ENCODE results near the gene SEMA5A. TPM values are rescaled to one million over a fixed set of nuclear protein-coding genes. Genes with fewer than 3 reads are reported as not detected.

Gene SEMA5A
- total RNA-seq, 1 experiment from 2014 or later, result 0.15 TPM

DNA sequence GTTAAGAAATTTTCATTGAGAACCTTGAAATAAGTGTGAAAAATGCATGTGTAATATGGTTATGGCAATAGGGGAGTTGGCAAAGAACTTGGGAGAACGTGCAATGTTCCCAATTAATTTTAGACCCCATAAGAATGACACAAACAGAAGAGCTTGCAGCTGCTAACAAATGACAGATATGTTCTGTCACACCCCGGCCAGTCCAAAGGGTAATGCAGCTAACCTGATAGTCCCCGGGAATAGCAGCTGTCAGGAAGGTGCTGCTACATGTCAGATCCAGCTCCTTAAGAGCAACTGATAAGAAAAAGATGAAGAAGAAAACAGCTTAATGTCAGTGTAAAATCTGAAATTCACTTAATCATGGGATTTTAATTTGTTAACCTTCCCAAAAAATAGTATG lies 30.4 kb downstream of the SEMA5A start:
- Histone ChIP-seq H3K36me3 (ENCODE audit: control insufficient read depth, insufficient read depth, low read length) (no peaks in the 10 kb centered on the region), H3K4me1 (ENCODE audit: control insufficient read depth, insufficient read depth, low read length) (no peaks in the 10 kb centered on the region), H3K27ac (ENCODE audit: low read length) (no peak overlapping the region), H3K4me3 (ENCODE audit: low read depth in 2 of 2, low read length in 2 of 2) (no peak overlapping the region), H3K9me3 (ENCODE audit: control insufficient read depth, insufficient read depth, low read depth, low read length) (no peaks in the 10 kb centered on the region), H3K27me3 (ENCODE audit: control insufficient read depth, insufficient read depth, low read length) (no peaks in the 10 kb centered on the region; the same call in 1 of the 2 replicates)
- in situ Hi-C loops (cut with HindIII; ENCODE audit: low pct_unique_long_range_greater_than_20kb, low sequenced_read_pairs), result no loop called here
- no peak for TF ChIP-seq POLR2AphosphoS5 (IDR thresholded peaks at IDR 0.05; ENCODE audit: low read depth, low read length)
- TF ChIP-seq, protein P1, sequence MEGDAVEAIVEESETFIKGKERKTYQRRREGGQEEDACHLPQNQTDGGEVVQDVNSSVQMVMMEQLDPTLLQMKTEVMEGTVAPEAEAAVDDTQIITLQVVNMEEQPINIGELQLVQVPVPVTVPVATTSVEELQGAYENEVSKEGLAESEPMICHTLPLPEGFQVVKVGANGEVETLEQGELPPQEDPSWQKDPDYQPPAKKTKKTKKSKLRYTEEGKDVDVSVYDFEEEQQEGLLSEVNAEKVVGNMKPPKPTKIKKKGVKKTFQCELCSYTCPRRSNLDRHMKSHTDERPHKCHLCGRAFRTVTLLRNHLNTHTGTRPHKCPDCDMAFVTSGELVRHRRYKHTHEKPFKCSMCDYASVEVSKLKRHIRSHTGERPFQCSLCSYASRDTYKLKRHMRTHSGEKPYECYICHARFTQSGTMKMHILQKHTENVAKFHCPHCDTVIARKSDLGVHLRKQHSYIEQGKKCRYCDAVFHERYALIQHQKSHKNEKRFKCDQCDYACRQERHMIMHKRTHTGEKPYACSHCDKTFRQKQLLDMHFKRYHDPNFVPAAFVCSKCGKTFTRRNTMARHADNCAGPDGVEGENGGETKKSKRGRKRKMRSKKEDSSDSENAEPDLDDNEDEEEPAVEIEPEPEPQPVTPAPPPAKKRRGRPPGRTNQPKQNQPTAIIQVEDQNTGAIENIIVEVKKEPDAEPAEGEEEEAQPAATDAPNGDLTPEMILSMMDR (IDR thresholded peaks at IDR 0.05), result no peak
- no peak for TF ChIP-seq SIN3A (IDR thresholded peaks at IDR 0.05; ENCODE audit: borderline replicate concordance, insufficient read depth, low read depth, low read length)
- TF ChIP-seq TCF7L2 (IDR thresholded peaks at IDR 0.05; ENCODE audit: low read depth, low read length), result no peak
- TF ChIP-seq REST (IDR thresholded peaks at IDR 0.05; ENCODE audit: insufficient read depth in 1 of 2, low read depth in 2 of 2, low read length in 1 of 2), result no peak
- ChIA-PET POLR2A (no interaction called here), CTCF (no interaction called here)
- intact Hi-C loops (cut with micrococcal nuclease; ENCODE audit: unreplicated experiment), result no loop called here
- ATAC-seq (no peak), DNase-seq (ENCODE audit: low read depth, low spot score) (no peak)
- no TSS peak for BruUV-seq (replicated peaks)

- Histone ChIP-seq H3K4me3 (ENCODE audit: low read depth in 2 of 2, low read length in 2 of 2) (no peak overlapping the region), H3K27ac (ENCODE audit: low read length) (no peak overlapping the region), H3K9me3 (ENCODE audit: control insufficient read depth, insufficient read depth, low read depth, low read length) (no peaks in the 10 kb centered on the region), H3K4me1 (ENCODE audit: control insufficient read depth, insufficient read depth, low read length) (no peaks in the 10 kb centered on the region), H3K36me3 (ENCODE audit: control insufficient read depth, insufficient read depth, low read length) (no peaks in the 10 kb centered on the region), H3K27me3 (ENCODE audit: control insufficient read depth, insufficient read depth, low read length) (no peaks in the 10 kb centered on the region; the same call in 1 of the 2 replicates)
- in situ Hi-C loops (cut with HindIII; ENCODE audit: low pct_unique_long_range_greater_than_20kb, low sequenced_read_pairs), result no loop called here
- CTCF ChIA-PET, result no interaction called here
- POLR2A ChIA-PET, result no interaction called here
- intact Hi-C loops (cut with micrococcal nuclease; ENCODE audit: unreplicated experiment), result no loop called here
- no TSS peak for BruUV-seq (replicated peaks)
- DNase-seq (ENCODE audit: low read depth, low spot score) (no peak), ATAC-seq (no peak)
- TF ChIP-seq SIN3A (IDR thresholded peaks at IDR 0.05; ENCODE audit: borderline replicate concordance, insufficient read depth, low read depth, low read length) (no peak), REST (IDR thresholded peaks at IDR 0.05; ENCODE audit: insufficient read depth in 1 of 2, low read depth in 2 of 2, low read length in 1 of 2) (no peak), TCF7L2 (IDR thresholded peaks at IDR 0.05; ENCODE audit: low read depth, low read length) (no peak), POLR2AphosphoS5 (IDR thresholded peaks at IDR 0.05; ENCODE audit: low read depth, low read length) (no peak)
- TF ChIP-seq, protein P1 (IDR thresholded peaks at IDR 0.05), result no peak
Measured at GRCh38 chr5:9514968-9515367, 30.9 kb downstream of the SEMA5A start.
